Measurements from ENCODE around the gene TMOD2.

The TMOD2 gene

DNA sequence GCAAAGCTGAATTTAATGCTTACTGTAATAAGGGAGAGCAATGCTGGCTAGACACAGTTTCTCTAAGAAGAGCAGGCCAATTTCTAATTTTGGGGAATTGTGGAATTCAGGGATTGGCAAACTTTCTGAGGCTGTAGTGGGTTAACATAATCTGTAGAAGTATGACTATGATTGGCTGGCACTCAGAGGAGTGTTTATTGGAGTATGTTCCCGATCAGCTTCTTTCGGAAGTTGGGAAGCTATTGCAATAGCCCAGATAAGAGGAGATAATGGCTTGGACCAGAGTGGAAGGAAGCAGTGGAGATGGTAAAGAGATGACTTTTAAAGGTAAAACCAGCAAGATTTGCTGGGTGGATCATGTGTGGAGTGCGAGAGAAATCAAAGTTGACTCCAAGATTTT lies 97.4 kb downstream of the TMOD2 start:
- no peak for DNase-seq (ENCODE audit: low read depth)
- H3K4me3 ChIP-seq (ENCODE audit: low read depth, low read length): no peak overlapping the region
- TF ChIP-seq, protein P1, sequence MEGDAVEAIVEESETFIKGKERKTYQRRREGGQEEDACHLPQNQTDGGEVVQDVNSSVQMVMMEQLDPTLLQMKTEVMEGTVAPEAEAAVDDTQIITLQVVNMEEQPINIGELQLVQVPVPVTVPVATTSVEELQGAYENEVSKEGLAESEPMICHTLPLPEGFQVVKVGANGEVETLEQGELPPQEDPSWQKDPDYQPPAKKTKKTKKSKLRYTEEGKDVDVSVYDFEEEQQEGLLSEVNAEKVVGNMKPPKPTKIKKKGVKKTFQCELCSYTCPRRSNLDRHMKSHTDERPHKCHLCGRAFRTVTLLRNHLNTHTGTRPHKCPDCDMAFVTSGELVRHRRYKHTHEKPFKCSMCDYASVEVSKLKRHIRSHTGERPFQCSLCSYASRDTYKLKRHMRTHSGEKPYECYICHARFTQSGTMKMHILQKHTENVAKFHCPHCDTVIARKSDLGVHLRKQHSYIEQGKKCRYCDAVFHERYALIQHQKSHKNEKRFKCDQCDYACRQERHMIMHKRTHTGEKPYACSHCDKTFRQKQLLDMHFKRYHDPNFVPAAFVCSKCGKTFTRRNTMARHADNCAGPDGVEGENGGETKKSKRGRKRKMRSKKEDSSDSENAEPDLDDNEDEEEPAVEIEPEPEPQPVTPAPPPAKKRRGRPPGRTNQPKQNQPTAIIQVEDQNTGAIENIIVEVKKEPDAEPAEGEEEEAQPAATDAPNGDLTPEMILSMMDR (IDR thresholded peaks at IDR 0.05; ENCODE audit: control insufficient read depth, extremely low read depth, insufficient read depth): no peak

DNA sequence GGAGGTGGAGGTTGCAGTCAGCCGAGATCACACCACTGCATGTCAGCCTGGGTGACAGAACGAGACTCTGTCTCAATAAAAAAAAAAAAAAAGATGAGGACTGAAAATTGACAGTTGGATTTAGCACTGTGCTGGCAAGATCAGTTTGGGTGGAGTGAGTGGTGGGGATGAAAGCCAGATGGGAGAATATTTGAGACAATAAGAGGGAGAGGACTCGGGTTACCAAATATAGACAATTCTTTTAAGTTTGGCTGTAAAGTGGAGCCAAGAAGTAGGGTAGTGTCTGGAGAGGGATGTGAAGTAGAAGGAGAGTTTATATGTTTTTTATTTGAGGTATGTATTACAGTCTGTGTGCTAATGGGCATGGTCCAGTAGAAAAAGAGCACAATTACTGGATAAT lies 98.5 kb downstream of the TMOD2 start:
- H3K4me3 ChIP-seq (ENCODE audit: low read depth, low read length): no peak overlapping the region
- no peak for DNase-seq (ENCODE audit: low read depth)
- TF ChIP-seq, protein P1 (IDR thresholded peaks at IDR 0.05; ENCODE audit: control insufficient read depth, extremely low read depth, insufficient read depth): no peak

DNA sequence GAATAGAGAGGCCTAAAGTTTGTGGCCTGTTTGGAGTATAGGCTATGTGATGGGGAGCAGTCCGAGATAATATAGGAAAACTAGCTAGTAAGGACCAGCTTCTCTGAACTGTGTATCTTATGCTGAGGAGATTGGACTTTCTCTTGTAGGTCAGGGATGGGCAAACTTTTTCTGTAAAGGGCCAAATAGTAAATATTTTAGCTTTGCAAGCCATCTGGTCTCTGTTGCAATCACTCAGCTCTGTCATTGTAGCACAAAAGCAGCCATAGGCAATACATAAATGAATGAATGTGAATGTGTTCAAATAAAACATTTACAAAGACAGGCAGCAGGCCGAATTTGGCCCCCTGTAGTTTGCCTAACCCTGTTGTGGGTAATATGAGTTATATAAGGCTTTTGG lies 102.6 kb downstream of the TMOD2 start:
- TF ChIP-seq, protein P1 (IDR thresholded peaks at IDR 0.05; ENCODE audit: control insufficient read depth, extremely low read depth, insufficient read depth): no peak
- no peak for DNase-seq (ENCODE audit: low read depth)
- no peak overlapping the region for H3K4me3 ChIP-seq (ENCODE audit: low read depth, low read length)

DNA sequence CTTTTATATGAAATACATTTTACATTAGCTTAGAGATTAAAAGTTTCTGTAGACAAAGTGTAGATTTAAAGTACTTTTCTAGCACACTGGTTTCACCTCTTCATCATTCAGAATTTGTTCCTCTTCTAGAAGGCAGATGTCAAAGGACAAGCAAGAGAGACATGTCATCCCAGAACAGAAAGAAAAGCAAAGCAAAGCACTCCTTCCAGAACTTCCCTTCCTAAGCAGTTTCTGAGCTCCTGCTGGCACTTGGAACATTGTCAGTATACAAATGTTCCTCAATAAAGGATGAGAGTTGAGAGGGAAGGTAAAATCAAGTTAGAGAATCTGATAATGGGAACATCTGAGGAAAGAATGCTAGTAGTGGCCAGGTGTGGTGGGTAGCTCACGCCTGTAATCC lies 104.2 kb downstream of the TMOD2 start:
- no peak overlapping the region for H3K4me3 ChIP-seq (ENCODE audit: low read depth, low read length)
- TF ChIP-seq, protein P1 (IDR thresholded peaks at IDR 0.05; ENCODE audit: control insufficient read depth, extremely low read depth, insufficient read depth): no peak
- DNase-seq (ENCODE audit: low read depth): no peak

DNA sequence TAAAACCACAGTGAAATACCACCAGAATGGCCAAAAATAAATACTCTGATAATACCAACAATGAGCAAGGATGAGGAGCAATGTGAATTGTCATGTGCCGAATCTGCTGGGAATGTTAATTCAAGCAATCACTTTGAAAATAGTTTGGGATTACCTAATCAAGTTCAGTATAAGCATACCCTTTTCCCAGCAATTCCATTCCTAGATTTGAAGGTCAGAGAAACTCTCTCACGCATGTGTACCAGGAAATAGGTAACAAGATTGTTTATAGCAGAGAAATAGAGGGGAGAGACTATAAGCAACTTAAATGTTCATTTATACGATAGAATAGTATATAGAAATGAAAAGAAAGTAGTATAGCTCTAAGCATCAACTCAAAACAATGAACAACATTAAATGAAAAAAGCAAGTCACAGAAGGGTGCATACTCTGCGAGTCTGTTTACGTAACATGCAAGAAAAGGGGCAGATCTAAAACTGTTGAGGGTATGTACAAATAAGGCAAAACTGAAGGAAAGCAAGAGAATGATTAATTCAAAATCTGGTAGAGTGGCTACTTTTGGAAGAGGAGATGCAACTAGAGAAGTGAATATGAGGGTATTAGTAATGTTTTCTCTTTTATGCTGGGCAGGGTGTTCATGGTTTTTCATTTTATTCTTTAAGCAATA lies 105.5 kb downstream of the TMOD2 start:
- no peak for DNase-seq (ENCODE audit: low read depth)
- TF ChIP-seq, protein P1 (IDR thresholded peaks at IDR 0.05; ENCODE audit: control insufficient read depth, extremely low read depth, insufficient read depth): no peak
- H3K4me3 ChIP-seq (ENCODE audit: low read depth, low read length): no peak overlapping the region

DNA sequence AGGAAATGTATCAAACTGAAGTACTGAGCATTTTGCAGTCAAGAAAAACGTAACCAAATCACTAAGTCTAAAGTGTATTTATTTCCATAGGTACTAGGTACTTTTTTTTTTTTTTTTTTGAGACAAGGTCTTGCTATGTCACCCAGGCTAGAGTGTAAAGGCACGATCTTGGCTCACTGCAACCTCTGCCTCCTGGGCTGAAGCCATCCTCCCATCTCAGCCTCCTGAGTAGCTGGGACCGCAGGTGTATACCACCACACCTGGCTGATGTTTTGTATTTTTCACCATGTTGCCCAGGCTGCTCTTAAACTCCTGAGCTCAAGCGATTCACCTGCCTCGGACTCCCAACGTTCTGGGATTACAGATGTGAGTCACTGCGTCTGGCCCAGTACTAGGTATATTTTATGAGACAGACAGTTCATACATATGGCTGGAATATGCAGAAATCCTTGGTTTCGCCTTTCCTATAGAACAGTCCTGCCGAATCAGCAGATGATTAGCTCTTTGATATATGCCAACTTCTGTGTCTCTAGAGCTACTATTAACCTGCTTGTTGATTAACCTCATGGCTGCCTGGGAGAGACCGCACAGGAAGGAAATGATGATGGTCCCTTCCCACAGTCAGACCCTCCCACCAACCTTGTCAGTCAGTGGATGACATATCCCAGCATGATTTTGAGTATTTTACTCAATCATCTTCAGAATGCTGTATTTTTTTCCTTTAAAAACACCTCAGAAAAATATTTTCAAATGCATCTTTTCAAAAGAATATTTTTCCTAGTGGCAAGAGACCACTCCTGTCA lies 110.4 kb downstream of the TMOD2 start:
- no peak overlapping the region for H3K4me3 ChIP-seq (ENCODE audit: low read depth, low read length)
- TF ChIP-seq, protein P1 (IDR thresholded peaks at IDR 0.05; ENCODE audit: control insufficient read depth, extremely low read depth, insufficient read depth): no peak
- DNase-seq (ENCODE audit: low read depth): no peak

Data from LNCaP clone FGC (cell line).